Measurements from ENCODE around the gene SPECC1L.

SPECC1L gene

GRCh38 chr22:24431309-24432034, 160.8 kb downstream of the SPECC1L start:
- Histone ChIP-seq H3K4me3 (ENCODE audit: low read depth in 1 of 2, low read length in 2 of 2) (no peak overlapping the region), H3K36me3 (ENCODE audit: control insufficient read depth in 1 of 2, insufficient read depth in 2 of 2, low read length in 2 of 2) (peaks cover 0 to 4% of the 10 kb centered on the region in 2 donors), H3K27me3 (ENCODE audit: control insufficient read depth in 1 of 2, insufficient read depth in 2 of 2, low read length in 2 of 2) (no peaks in the 10 kb centered on the region), H3K27ac (ENCODE audit: low read depth, low read length) (no peak overlapping the region), H3K9ac (ENCODE audit: low read depth in 1 of 2, low read length in 2 of 2) (no peak overlapping the region), H3K9me3 (ENCODE audit: control insufficient read depth in 1 of 2, low read length in 2 of 2) (no peaks in the 10 kb centered on the region), H3K4me1 (ENCODE audit: control insufficient read depth in 1 of 2, insufficient read depth in 2 of 2, low read length in 2 of 2) (peaks cover 45 to 72% of the 10 kb centered on the region in 2 donors)

- peaks cover 0 to 4% of the 10 kb centered on the region in 2 donors for H3K36me3 ChIP-seq (ENCODE audit: control insufficient read depth in 1 of 2, insufficient read depth in 2 of 2, low read length in 2 of 2)
- peak overlapping the region in 1 of 2 donors; percentile 38 for H3K9ac ChIP-seq (ENCODE audit: low read depth in 1 of 2, low read length in 2 of 2)
- no peaks in the 10 kb centered on the region for H3K27me3 ChIP-seq (ENCODE audit: control insufficient read depth in 1 of 2, insufficient read depth in 2 of 2, low read length in 2 of 2)
- no peak overlapping the region for H3K4me3 ChIP-seq (ENCODE audit: low read depth in 1 of 2, low read length in 2 of 2)
- no peak overlapping the region for H3K27ac ChIP-seq (ENCODE audit: low read depth, low read length)
- peaks cover 45 to 73% of the 10 kb centered on the region in 2 donors for H3K4me1 ChIP-seq (ENCODE audit: control insufficient read depth in 1 of 2, insufficient read depth in 2 of 2, low read length in 2 of 2)
- H3K9me3 ChIP-seq (ENCODE audit: control insufficient read depth in 1 of 2, low read length in 2 of 2) = no peaks in the 10 kb centered on the region
These were observed 161.6 kb downstream of the SPECC1L start for GRCh38 chr22:24432059-24432853.

DNA sequence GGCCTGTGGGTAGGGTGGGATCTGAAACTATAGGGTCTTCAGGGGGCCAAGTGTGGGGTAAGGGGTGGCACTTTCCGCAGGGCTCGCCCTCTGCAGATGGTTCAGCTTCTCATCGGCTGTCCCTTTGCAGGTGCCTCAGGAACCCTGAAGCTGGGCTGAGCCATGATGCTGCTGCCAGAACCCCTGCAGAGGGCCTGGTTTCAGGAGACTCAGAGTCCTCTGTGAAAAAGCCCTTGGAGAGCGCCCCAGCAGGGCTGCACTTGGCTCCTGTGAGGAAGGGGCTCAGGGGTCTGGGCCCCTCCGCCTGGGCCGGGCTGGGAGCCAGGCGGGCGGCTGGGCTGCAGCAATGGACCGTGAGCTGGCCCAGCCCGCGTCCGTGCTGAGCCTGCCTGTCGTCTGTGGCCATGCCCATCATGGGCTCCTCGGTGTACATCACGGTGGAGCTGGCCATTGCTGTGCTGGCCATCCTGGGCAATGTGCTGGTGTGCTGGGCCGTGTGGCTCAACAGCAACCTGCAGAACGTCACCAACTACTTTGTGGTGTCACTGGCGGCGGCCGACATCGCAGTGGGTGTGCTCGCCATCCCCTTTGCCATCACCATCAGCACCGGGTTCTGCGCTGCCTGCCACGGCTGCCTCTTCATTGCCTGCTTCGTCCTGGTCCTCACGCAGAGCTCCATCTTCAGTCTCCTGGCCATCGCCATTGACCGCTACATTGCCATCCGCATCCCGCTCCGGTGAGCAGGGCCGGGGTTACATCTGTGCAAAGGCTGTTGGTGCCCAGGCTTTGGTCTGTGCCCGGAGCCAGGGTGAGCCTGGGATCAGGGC, 162.6 kb downstream of the SPECC1L start:
- Histone ChIP-seq H3K9ac (ENCODE audit: low read depth in 1 of 2, low read length in 2 of 2) (peak overlapping the region in 1 of 2 donors; percentile 38), H3K27me3 (ENCODE audit: control insufficient read depth in 1 of 2, insufficient read depth in 2 of 2, low read length in 2 of 2) (no peaks in the 10 kb centered on the region), H3K4me1 (ENCODE audit: control insufficient read depth in 1 of 2, insufficient read depth in 2 of 2, low read length in 2 of 2) (peaks cover 45 to 73% of the 10 kb centered on the region in 2 donors), H3K27ac (ENCODE audit: low read depth, low read length) (peak overlapping the region; percentile 64), H3K36me3 (ENCODE audit: control insufficient read depth in 1 of 2, insufficient read depth in 2 of 2, low read length in 2 of 2) (peaks cover 0 to 4% of the 10 kb centered on the region in 2 donors), H3K9me3 (ENCODE audit: control insufficient read depth in 1 of 2, low read length in 2 of 2) (no peaks in the 10 kb centered on the region), H3K4me3 (ENCODE audit: low read depth in 1 of 2, low read length in 2 of 2) (no peak overlapping the region)

DNA sequence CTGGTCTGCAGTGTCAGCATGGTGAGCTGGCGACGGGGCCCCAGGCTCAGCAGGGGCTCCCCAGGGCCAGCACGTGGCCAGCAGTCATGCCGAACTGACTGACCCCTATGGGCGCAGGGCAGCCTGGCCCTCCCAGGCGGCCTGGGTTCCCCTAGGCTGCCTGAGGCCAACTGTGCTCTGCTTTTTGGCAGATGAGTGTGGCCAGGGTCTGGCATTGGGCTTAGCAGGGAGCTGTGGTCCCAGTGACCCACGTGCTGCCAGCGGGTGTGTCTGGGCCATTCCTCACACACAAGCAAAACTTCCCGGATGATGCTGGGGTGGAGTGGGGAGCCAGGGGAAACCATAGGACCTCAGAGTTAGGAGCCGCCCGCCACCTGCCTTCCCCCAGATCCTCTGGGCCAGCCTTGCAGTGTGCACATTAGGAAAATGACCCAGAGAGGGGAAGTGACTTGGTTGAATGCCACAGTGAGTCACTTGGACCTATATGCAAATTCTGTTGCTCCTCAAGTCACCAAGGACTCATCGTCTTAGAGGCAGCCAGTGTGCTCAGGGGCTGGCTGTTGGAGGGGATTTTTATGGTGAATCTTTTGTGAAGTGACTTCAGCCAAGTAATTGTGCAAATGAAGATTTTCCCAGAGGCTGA, 163.3 kb downstream of the SPECC1L start:
- Histone ChIP-seq H3K4me1 (ENCODE audit: control insufficient read depth in 1 of 2, insufficient read depth in 2 of 2, low read length in 2 of 2) (peaks cover 45 to 68% of the 10 kb centered on the region in 2 donors), H3K27ac (ENCODE audit: low read depth, low read length) (peak overlapping the region; percentile 69), H3K27me3 (ENCODE audit: control insufficient read depth in 1 of 2, insufficient read depth in 2 of 2, low read length in 2 of 2) (no peaks in the 10 kb centered on the region), H3K9me3 (ENCODE audit: control insufficient read depth in 1 of 2, low read length in 2 of 2) (no peaks in the 10 kb centered on the region), H3K9ac (ENCODE audit: low read depth in 1 of 2, low read length in 2 of 2) (peak overlapping the region in 1 of 2 donors; percentile 16), H3K36me3 (ENCODE audit: control insufficient read depth in 1 of 2, insufficient read depth in 2 of 2, low read length in 2 of 2) (peaks cover 0 to 4% of the 10 kb centered on the region in 2 donors), H3K4me3 (ENCODE audit: low read depth in 1 of 2, low read length in 2 of 2) (peak overlapping the region in 1 of 2 donors; percentile 19)

DNA sequence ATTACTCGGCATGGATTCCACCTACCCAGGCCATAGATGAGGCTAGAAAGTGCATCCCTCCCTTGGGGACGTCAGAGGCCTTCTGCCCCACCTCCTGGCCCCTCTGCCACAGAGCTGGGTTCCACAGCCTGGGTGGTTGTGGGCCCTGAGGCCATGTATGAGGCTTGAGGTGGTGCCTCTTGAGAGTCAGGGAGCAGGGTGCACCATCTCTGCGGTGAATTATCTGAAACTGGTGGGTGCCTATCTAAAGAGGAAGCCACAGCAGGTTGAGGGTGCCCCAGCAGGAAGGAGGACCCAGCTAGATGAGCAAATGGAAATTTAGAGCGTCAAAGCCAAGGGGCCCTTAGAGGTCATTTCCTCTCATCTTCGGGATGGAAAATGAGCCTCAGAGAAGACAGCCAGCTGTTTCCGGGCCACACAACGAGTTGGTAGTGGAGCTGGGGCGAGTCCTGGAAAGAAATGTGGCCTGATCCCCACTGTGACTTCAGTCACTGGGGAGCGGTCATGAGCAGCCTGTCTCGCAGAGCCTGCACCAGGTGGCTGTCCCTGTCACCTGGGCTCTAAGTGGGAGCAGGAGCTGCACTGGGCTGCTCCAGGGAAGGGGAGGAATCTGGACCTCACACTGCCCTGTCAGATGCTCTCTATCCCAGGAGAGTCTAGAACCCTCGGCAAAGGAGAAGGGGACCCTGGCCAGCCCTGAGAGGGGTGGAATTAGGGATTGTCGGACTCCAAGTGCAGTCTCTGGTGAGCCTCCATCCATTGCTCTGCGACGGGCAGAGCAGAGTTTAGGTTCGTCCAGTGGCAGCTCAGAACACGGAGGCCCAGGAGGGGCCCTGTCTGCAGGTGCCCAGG, 164.1 kb downstream of the SPECC1L start:
- Histone ChIP-seq H3K9ac (ENCODE audit: low read depth in 1 of 2, low read length in 2 of 2) (no peak overlapping the region), H3K4me1 (ENCODE audit: control insufficient read depth in 1 of 2, insufficient read depth in 2 of 2, low read length in 2 of 2) (peaks cover 42 to 61% of the 10 kb centered on the region in 2 donors), H3K27ac (ENCODE audit: low read depth, low read length) (peak overlapping the region; percentile 69)

DNA sequence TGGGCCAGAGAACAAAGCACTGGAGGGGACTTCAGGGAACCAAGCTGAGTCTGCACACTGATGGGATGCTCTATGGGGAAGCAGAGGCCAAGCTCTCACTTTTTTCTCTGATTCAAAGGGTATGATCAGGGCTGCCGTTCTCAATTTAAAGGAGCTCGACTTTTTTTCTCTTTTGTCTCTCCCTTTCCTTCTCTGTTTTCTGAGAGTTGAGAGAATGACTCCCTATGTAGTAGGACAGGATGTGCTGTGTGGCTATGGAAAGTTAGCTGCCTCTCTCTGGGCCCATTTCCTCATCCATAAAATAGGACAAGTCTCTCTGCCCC, 164.7 kb downstream of the SPECC1L start:
- peaks cover 36 to 55% of the 10 kb centered on the region in 2 donors for H3K4me1 ChIP-seq (ENCODE audit: control insufficient read depth in 1 of 2, insufficient read depth in 2 of 2, low read length in 2 of 2)
- no peaks in the 10 kb centered on the region for H3K9me3 ChIP-seq (ENCODE audit: control insufficient read depth in 1 of 2, low read length in 2 of 2)
- H3K27ac ChIP-seq (ENCODE audit: low read depth, low read length) = peak overlapping the region; percentile 61
- H3K27me3 ChIP-seq (ENCODE audit: control insufficient read depth in 1 of 2, insufficient read depth in 2 of 2, low read length in 2 of 2) = no peaks in the 10 kb centered on the region
- no peak overlapping the region for H3K4me3 ChIP-seq (ENCODE audit: low read depth in 1 of 2, low read length in 2 of 2)
- peaks cover 0 to 4% of the 10 kb centered on the region in 2 donors for H3K36me3 ChIP-seq (ENCODE audit: control insufficient read depth in 1 of 2, insufficient read depth in 2 of 2, low read length in 2 of 2)
- no peak overlapping the region for H3K9ac ChIP-seq (ENCODE audit: low read depth in 1 of 2, low read length in 2 of 2)

More for the DNA sequence above, 164.1 kb downstream of the SPECC1L start:
- H3K36me3 ChIP-seq (ENCODE audit: control insufficient read depth in 1 of 2, insufficient read depth in 2 of 2, low read length in 2 of 2) = peaks cover 0 to 4% of the 10 kb centered on the region in 2 donors
- no peaks in the 10 kb centered on the region for H3K27me3 ChIP-seq (ENCODE audit: control insufficient read depth in 1 of 2, insufficient read depth in 2 of 2, low read length in 2 of 2)
- H3K4me3 ChIP-seq (ENCODE audit: low read depth in 1 of 2, low read length in 2 of 2) = peak overlapping the region in 1 of 2 donors; percentile 29
- H3K9me3 ChIP-seq (ENCODE audit: control insufficient read depth in 1 of 2, low read length in 2 of 2) = no peaks in the 10 kb centered on the region

- Histone ChIP-seq H3K27me3 (ENCODE audit: control insufficient read depth in 1 of 2, insufficient read depth in 2 of 2, low read length in 2 of 2) (no peaks in the 10 kb centered on the region), H3K36me3 (ENCODE audit: control insufficient read depth in 1 of 2, insufficient read depth in 2 of 2, low read length in 2 of 2) (peaks cover under 1 to 4% of the 10 kb centered on the region in 2 donors), H3K27ac (ENCODE audit: low read depth, low read length) (peak overlapping the region; percentile 61), H3K9me3 (ENCODE audit: control insufficient read depth in 1 of 2, low read length in 2 of 2) (no peaks in the 10 kb centered on the region), H3K4me3 (ENCODE audit: low read depth in 1 of 2, low read length in 2 of 2) (no peak overlapping the region), H3K9ac (ENCODE audit: low read depth in 1 of 2, low read length in 2 of 2) (no peak overlapping the region), H3K4me1 (ENCODE audit: control insufficient read depth in 1 of 2, insufficient read depth in 2 of 2, low read length in 2 of 2) (peaks cover 35 to 55% of the 10 kb centered on the region in 2 donors)
These were observed 165.3 kb downstream of the SPECC1L start for GRCh38 chr22:24435861-24436371.

- H3K27me3 ChIP-seq (ENCODE audit: control insufficient read depth in 1 of 2, insufficient read depth in 2 of 2, low read length in 2 of 2) = no peaks in the 10 kb centered on the region
- H3K4me3 ChIP-seq (ENCODE audit: low read depth in 1 of 2, low read length in 2 of 2) = no peak overlapping the region
- peaks cover 35 to 53% of the 10 kb centered on the region in 2 donors for H3K4me1 ChIP-seq (ENCODE audit: control insufficient read depth in 1 of 2, insufficient read depth in 2 of 2, low read length in 2 of 2)
- H3K36me3 ChIP-seq (ENCODE audit: control insufficient read depth in 1 of 2, insufficient read depth in 2 of 2, low read length in 2 of 2) = peaks cover 4 to 7% of the 10 kb centered on the region in 2 donors
- no peak overlapping the region for H3K9ac ChIP-seq (ENCODE audit: low read depth in 1 of 2, low read length in 2 of 2)
- no peak overlapping the region for H3K27ac ChIP-seq (ENCODE audit: low read depth, low read length)
- H3K9me3 ChIP-seq (ENCODE audit: control insufficient read depth in 1 of 2, low read length in 2 of 2) = no peaks in the 10 kb centered on the region
These were observed 165.9 kb downstream of the SPECC1L start for GRCh38 chr22:24436553-24436952.

DNA sequence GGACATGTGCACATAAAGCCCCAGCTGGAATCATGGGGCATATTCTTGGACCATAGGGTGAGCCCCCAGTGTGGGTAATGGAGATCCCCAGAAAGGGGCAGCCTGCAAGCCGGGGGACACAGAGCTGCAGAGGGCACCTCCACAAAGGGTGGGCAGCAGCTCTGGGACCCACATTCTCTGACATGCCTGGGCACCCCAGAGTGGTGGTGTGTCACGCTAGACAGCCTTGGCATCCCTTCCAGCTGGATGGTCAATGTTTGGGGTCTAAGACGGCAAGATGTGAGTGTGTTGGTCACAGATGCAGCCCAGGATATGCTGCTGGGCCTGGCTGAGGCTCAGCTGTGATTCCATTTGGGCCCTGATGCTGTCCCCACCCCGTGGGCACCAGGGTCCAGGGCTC, 166.5 kb downstream of the SPECC1L start:
- Histone ChIP-seq H3K36me3 (ENCODE audit: control insufficient read depth in 1 of 2, insufficient read depth in 2 of 2, low read length in 2 of 2) (peaks cover 4 to 7% of the 10 kb centered on the region in 2 donors), H3K4me1 (ENCODE audit: control insufficient read depth in 1 of 2, insufficient read depth in 2 of 2, low read length in 2 of 2) (peaks cover 31 to 47% of the 10 kb centered on the region in 2 donors), H3K27ac (ENCODE audit: low read depth, low read length) (no peak overlapping the region), H3K9me3 (ENCODE audit: control insufficient read depth in 1 of 2, low read length in 2 of 2) (no peaks in the 10 kb centered on the region), H3K9ac (ENCODE audit: low read depth in 1 of 2, low read length in 2 of 2) (no peak overlapping the region), H3K4me3 (ENCODE audit: low read depth in 1 of 2, low read length in 2 of 2) (no peak overlapping the region), H3K27me3 (ENCODE audit: control insufficient read depth in 1 of 2, insufficient read depth in 2 of 2, low read length in 2 of 2) (no peaks in the 10 kb centered on the region)

All from duodenal mucosa (tissue), 2 donors.